A549 (cell line): ENCODE results near the gene ST8SIA5. TPM values are rescaled to one million over a fixed set of nuclear protein-coding genes. Genes with fewer than 3 reads are reported as not detected.

Source experiments
- ATAC-seq, 2 experiments: fragments of 200-7000 bp in 1 of 2; fragments of >200 bp in 1 of 2; cut with Nextera tagmentation in 1 of 2; cut with Tn5 transposase in 1 of 2; 3 replicates each; pipeline versions ENCODE4 v1.8.0 to v1.9.1; 2018 to 2020; ENCODE audit warnings: mild to moderate bottlenecking in 1 of 2, moderate library complexity in 1 of 2
- CTCF ChIA-PET: fragments of 300-600 bp; sonication (Branson Sonifier 250); formaldehyde crosslinking; extraction: SDS; loops from one replicate; lab custom pipeline; 2021; ENCODE audit warnings: antibody characterized with exemption, inconsistent platforms; lab: Yijun Ruan, JAX
- POLR2A ChIA-PET: fragments of 350-600 bp; formaldehyde crosslinking; extraction: SDS; loops from one replicate; lab custom pipeline; 2021; ENCODE audit warnings: antibody characterized with exemption, inconsistent platforms; lab: Yijun Ruan, JAX
- DNase-seq, 2 experiments: peaks; one replicate each; pipeline versions ENCODE4 v3.0.0 to v3.0.0-alpha.2; 2011 to 2016; ENCODE audit warnings: low read depth in 1 of 2, low spot score in 1 of 2
- FAIRE-seq: peaks from 2 replicates; lab custom pipeline; 2011; peaks lifted over from hg19 to GRCh38; lab: Jason Lieb, UNC
- H3K27ac ChIP-seq, 2 experiments: fragments of >200 bp; sonication (Bioruptor Twin); formaldehyde crosslinking; 3 replicates each; pipeline ENCODE4 v1.5.1; 2016 to 2017
- H3K4me1 ChIP-seq: fragments of >200 bp; sonication (Bioruptor Twin); formaldehyde crosslinking; 3 replicates; pipeline ENCODE4 v1.6.1; 2016
- H3K4me2 ChIP-seq: fragments of >200 bp; sonication (Bioruptor Twin); formaldehyde crosslinking; 3 replicates; pipeline ENCODE4 v1.6.1; 2016
- H3K4me3 ChIP-seq: fragments of >200 bp; sonication (Bioruptor Twin); formaldehyde crosslinking; 3 replicates; pipeline ENCODE4 v1.5.1; 2016
- H3K9me3 ChIP-seq: fragments of >200 bp; sonication (Bioruptor Twin); formaldehyde crosslinking; 3 replicates; pipeline ENCODE4 v1.6.1; 2016
- CBX2 ChIP-seq: fragments of 200-600 bp; sonication (generic); IDR thresholded peaks from 2 replicates; pipeline ENCODE4 v1.6.1; 2016; ENCODE audit warnings: low read depth, mild to moderate bottlenecking, borderline replicate concordance
- CBX8 ChIP-seq: fragments of 200-600 bp; sonication (generic); IDR thresholded peaks from 2 replicates; pipeline ENCODE4 v1.6.1; 2016
- CEBPB ChIP-seq, 2 experiments: fragments of >200 bp in 1 of 2; sonication (Bioruptor Twin) in 1 of 2; formaldehyde crosslinking in 1 of 2; IDR thresholded peaks; 2 replicates each; pipeline ENCODE4 v1.6.1; 2012 to 2016
- CHD4 ChIP-seq: fragments of 200-600 bp; sonication (generic); IDR thresholded peaks from 2 replicates; pipeline ENCODE4 v1.6.1; 2016; ENCODE audit warnings: antibody characterized with exemption, mild to moderate bottlenecking, borderline replicate concordance
- EHF ChIP-seq: fragments of 250-450 bp; sonication (Bioruptor Pico); IDR thresholded peaks from 2 replicates; pipeline ENCODE4 v1.5.0; 2020; ENCODE audit warnings: mild to moderate bottlenecking
- FOSB ChIP-seq: fragments of 250-450 bp; sonication (Bioruptor Pico); IDR thresholded peaks from 2 replicates; pipeline ENCODE4 v1.5.0; 2020; ENCODE audit warnings: mild to moderate bottlenecking, moderate library complexity
- FOSL2 ChIP-seq, 2 experiments: fragments of 450-650 bp in 1 of 2; fragments of >200 bp in 1 of 2; sonication (Bioruptor Twin) in 1 of 2; formaldehyde crosslinking; IDR thresholded peaks; 2 replicates each; pipeline versions ENCODE4 v1.5.0 to v1.6.1; 2016 to 2020; ENCODE audit warnings: mild to moderate bottlenecking in 1 of 2, moderate library complexity in 1 of 2
- HOXB5 ChIP-seq: fragments of 250-450 bp; sonication (Bioruptor Pico); IDR thresholded peaks from 2 replicates; pipeline ENCODE4 v1.5.0; 2020; ENCODE audit warnings: mild to moderate bottlenecking, moderate library complexity
- JUNB ChIP-seq: fragments of >200 bp; sonication (Bioruptor Twin); formaldehyde crosslinking; IDR thresholded peaks from 2 replicates; pipeline ENCODE4 v1.6.1; 2016
- KDM1A ChIP-seq: fragments of 200-600 bp; sonication (generic); IDR thresholded peaks from 2 replicates; pipeline ENCODE4 v1.6.1; 2016; ENCODE audit warnings: low read depth, mild to moderate bottlenecking
- KDM5A ChIP-seq: fragments of 200-600 bp; sonication (generic); IDR thresholded peaks from 2 replicates; pipeline ENCODE4 v1.6.1; 2016; ENCODE audit warnings: antibody characterized with exemption, mild to moderate bottlenecking
- MAFK ChIP-seq: fragments of 450-650 bp; IDR thresholded peaks from 2 replicates; pipeline ENCODE4 v1.6.1; 2014; ENCODE audit not compliant: partially characterized antibody
- MYC ChIP-seq: IDR thresholded peaks from 2 replicates; pipeline ENCODE4 v1.6.1; 2012; ENCODE audit warnings: mild to moderate bottlenecking, inconsistent platforms, low read length, improper control_type of control experiment, borderline replicate concordance
- NPAS2 ChIP-seq: fragments of 250-450 bp; sonication (Bioruptor Pico); IDR thresholded peaks from 2 replicates; pipeline ENCODE4 v1.8.0; 2022; ENCODE audit warnings: mild to moderate bottlenecking, moderate library complexity, borderline replicate concordance
- NR3C1 ChIP-seq: fragments of >200 bp; sonication (Bioruptor Twin); formaldehyde crosslinking; IDR thresholded peaks from 3 replicates; pipeline ENCODE4 v1.6.1; 2017
- RARB ChIP-seq: fragments of 250-450 bp; sonication (Bioruptor Pico); IDR thresholded peaks from 2 replicates; pipeline ENCODE4 v1.8.0; 2021; ENCODE audit warnings: mild to moderate bottlenecking, moderate library complexity
- RFX5 ChIP-seq: fragments of 450-650 bp; IDR thresholded peaks from 2 replicates; pipeline ENCODE4 v1.7.1; 2014; ENCODE audit warnings: antibody characterized with exemption, mild to moderate bottlenecking, moderate library complexity
- RNF2 ChIP-seq: fragments of 200-600 bp; sonication (generic); IDR thresholded peaks from 2 replicates; pipeline ENCODE4 v1.6.1; 2016; ENCODE audit warnings: low read depth, mild to moderate bottlenecking, antibody characterized with exemption, moderate library complexity, borderline replicate concordance
- TFCP2L1 ChIP-seq: fragments of 250-450 bp; sonication (Bioruptor Pico); IDR thresholded peaks from 2 replicates; pipeline ENCODE4 v1.5.0; 2021; ENCODE audit warnings: mild to moderate bottlenecking
- ZFP36 ChIP-seq: fragments of 450-650 bp; IDR thresholded peaks from 2 replicates; pipeline ENCODE4 v1.6.1; 2014; ENCODE audit warnings: borderline replicate concordance; ENCODE audit not compliant: partially characterized antibody
- WGBS: methylation state at CpG from one replicate; pipeline ENCODE4 v1.1.6; 2017; ENCODE audit errors: missing lambda C conversion rate; 5-methylcytosine and 5-hydroxymethylcytosine counted together
- polyA plus RNA-seq, 4 experiments: library from polyadenylated mRNA; depleted of rRNA in 3 of 4; stranded (reverse); fragments of >200 nt; fragmentation: RNase III in 1 of 4; extraction: RNeasy Plus Mini Kit Qiagen cat#74134 plus additional on column Dnase treatment in 1 of 4; gene quantifications; 2 replicates in 3 of 4; 3 replicates in 1 of 4; pipeline ENCODE4 v1.2.3, GENCODE V29; 2011 to 2017
- TF ChIP-seq, protein P1 (sequence below): fragments of >200 bp; sonication (Bioruptor Twin); formaldehyde crosslinking; IDR thresholded peaks from 3 replicates; pipeline ENCODE4 v1.5.1; 2016
- TF ChIP-seq, protein P2 (sequence below): fragments of 450-650 bp; IDR thresholded peaks from 2 replicates; pipeline ENCODE4 v1.6.1; 2014; ENCODE audit warnings: antibody characterized with exemption
- TF ChIP-seq, protein P3 (sequence below): fragments of >200 bp; sonication (Bioruptor Twin); formaldehyde crosslinking; IDR thresholded peaks from 2 replicates; pipeline ENCODE4 v1.6.1; 2016

Gene ST8SIA5
- polyA plus RNA-seq, 2 of the 4 experiments (the other 2 are of a cell fraction) = not detected

DNA sequence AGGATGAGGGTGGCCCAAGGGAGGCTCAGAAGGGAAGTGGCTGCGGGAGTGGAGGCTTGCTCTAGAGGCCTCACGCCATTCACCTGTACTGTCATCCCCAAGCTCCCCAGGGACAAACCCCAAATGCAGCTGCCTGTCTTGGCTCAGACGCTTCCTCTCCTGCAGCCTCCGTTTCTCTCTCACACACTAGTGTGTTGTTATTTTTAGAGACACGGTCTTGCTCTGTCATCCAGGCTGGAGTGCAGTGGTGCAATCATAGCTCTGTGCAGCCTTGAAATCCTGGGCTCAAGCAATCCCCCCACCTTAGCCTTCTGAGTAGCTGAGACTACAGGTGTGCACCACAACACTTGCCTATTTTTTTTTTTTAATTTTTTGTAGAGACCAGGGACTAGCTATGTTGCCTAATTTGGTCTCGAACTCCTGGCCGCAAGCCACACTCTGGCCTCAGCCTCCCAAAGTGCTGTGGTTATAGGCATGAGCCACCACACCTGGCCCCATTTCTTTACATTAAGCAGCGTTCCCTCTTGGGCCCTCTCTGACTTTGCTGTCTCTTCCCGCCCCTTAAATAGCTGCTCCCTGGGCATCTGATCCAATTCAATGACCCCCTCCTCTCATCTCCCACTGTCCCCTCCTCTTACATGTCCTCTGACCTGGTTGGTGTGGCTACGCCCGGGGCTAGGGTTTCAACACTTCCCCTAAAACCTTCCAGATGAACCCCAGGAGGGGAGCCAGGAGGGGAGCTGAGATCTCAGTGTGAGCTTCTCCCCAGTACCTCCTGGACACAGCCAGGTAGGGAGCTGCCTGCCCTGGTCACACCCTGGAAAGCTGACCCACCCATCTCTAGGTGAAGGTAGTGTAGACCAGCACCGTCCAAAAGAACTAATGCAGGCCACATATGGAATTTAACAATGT is 75.8 kb downstream of the ST8SIA5 start:
- no peak overlapping the region for H3K27ac ChIP-seq
- ATAC-seq (no peak), FAIRE-seq (no peak), DNase-seq (no peak)
- POLR2A ChIA-PET = no interaction called here
- H3K9me3 ChIP-seq = no peaks in the 10 kb centered on the region
- no peak overlapping the region for H3K4me3 ChIP-seq
- TF ChIP-seq ZFP36 (no peak), RARB (CRISPR knock-in tag) (no peak), CHD4 (no peak), KDM5A (no peak), FOSB (CRISPR knock-in tag) (no peak), CBX8 (no peak), RFX5 (no peak), FOSL2 (IDR thresholded peaks at IDR 0.05) (no peak), FOSL2 (CRISPR knock-in tag; IDR thresholded peaks at IDR 0.05) (no peak), TFCP2L1 (CRISPR knock-in tag) (no peak)
- TF ChIP-seq, protein P1, sequence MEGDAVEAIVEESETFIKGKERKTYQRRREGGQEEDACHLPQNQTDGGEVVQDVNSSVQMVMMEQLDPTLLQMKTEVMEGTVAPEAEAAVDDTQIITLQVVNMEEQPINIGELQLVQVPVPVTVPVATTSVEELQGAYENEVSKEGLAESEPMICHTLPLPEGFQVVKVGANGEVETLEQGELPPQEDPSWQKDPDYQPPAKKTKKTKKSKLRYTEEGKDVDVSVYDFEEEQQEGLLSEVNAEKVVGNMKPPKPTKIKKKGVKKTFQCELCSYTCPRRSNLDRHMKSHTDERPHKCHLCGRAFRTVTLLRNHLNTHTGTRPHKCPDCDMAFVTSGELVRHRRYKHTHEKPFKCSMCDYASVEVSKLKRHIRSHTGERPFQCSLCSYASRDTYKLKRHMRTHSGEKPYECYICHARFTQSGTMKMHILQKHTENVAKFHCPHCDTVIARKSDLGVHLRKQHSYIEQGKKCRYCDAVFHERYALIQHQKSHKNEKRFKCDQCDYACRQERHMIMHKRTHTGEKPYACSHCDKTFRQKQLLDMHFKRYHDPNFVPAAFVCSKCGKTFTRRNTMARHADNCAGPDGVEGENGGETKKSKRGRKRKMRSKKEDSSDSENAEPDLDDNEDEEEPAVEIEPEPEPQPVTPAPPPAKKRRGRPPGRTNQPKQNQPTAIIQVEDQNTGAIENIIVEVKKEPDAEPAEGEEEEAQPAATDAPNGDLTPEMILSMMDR = no peak
- TF ChIP-seq, protein P2, sequence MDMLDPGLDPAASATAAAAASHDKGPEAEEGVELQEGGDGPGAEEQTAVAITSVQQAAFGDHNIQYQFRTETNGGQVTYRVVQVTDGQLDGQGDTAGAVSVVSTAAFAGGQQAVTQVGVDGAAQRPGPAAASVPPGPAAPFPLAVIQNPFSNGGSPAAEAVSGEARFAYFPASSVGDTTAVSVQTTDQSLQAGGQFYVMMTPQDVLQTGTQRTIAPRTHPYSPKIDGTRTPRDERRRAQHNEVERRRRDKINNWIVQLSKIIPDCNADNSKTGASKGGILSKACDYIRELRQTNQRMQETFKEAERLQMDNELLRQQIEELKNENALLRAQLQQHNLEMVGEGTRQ = no peak
- CTCF ChIA-PET = no interaction called here
- no peaks in the 10 kb centered on the region for H3K4me1 ChIP-seq
- H3K4me2 ChIP-seq = no peak overlapping the region
- 32% methylated on average over 12 of the region's 12 CpGs for WGBS

DNA sequence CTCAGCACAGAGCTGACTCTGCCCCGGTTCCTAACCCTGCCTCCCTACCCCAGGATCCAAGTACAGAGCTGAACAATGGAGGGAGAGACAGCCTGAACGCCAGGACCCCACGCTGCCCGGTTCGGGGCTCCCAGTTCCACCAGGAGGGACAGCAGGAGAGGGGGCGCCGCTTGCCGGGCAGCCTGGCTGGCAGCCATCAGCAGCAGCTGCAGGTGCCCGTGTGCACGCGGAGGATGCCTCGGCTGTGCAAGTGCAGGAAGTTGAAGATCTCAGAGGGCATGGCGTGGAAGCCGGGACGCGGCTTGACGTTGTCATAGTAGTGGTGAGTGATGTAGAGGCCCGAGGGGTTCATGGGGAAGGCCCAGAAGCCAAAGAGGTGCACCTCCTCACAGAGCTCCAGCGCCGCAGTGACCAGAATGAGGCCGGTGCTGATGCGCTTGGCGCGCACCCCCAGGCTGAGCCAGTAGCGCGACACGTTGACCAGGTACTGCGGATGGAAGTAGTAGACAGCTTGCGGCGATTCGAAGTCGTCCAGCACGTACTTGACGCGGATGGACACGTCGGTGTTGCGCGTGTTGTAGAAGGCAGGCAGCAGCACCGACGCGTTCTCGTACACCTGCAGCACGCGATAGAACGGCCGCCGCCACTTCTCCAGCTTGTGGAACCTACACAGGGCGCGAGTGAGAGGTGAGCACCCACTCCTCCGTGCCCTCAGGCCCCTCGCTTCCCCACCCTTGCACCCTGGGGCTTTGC is 76.8 kb downstream of the ST8SIA5 start:
- POLR2A ChIA-PET = no interaction called here
- no peak for DNase-seq
- Histone ChIP-seq H3K9me3 (no peaks in the 10 kb centered on the region), H3K4me3 (no peak overlapping the region), H3K4me2 (no peak overlapping the region), H3K4me1 (no peaks in the 10 kb centered on the region), H3K27ac (no peak overlapping the region)
- CTCF ChIA-PET = interaction anchor here (1.8 kb wide), 1 partner anchor 22 kb away, joined by 6 read pairs; no protein-coding TSS in a partner anchor
- WGBS = 67% methylated on average over 41 of the region's 52 CpGs
- no peak for ATAC-seq
- FAIRE-seq = no peak
- TF ChIP-seq CEBPB (IDR thresholded peaks at IDR 0.05) (no peak), HOXB5 (CRISPR knock-in tag) (no peak), KDM1A (no peak), FOSB (CRISPR knock-in tag) (no peak), RFX5 (no peak), NPAS2 (CRISPR knock-in tag) (no peak), CBX2 (no peak), MAFK (no peak), JUNB (no peak), ZFP36 (no peak), MYC (no peak), NR3C1 (no peak), EHF (CRISPR knock-in tag) (no peak), RNF2 (no peak)
- TF ChIP-seq, protein P3, sequence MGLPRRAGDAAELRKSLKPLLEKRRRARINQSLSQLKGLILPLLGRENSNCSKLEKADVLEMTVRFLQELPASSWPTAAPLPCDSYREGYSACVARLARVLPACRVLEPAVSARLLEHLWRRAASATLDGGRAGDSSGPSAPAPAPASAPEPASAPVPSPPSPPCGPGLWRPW = no peak
